Measurements from ENCODE around the gene KRTAP10-1.

KRTAP10-1 gene

DNA sequence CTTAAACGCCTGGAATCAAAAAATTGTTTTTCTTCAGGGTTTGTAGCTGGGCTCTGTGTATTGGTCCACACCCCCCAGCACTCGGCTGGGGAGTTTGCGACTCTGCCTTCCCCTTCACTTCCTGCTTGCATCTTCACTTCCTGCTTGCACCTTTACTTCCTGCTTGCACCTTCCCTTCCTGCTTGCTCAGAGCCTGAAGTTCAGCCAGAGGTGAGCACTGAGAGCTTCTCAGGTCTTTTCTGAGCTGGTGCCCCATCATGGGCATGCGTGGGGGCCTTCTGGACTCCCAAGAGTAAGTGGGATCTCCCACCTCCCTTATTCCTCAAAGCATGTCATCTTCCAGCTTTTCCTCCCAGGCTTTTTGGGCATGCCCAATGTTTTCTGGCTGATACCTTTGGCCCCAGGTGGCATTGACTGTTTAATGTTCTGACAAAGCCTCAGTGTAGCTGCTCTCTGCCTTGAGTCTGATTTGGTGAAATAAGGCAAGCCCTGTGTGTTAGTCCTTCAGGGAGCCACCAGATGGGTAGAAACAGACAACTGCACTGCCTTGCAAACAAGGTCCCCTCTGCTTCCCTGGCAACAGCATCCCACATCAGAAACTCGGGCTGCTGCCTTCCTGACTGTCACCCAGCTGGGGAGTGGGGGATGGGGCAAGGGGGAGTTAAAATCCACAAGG, 7.8 kb upstream of the KRTAP10-1 start:
- TF ChIP-seq, protein P1, sequence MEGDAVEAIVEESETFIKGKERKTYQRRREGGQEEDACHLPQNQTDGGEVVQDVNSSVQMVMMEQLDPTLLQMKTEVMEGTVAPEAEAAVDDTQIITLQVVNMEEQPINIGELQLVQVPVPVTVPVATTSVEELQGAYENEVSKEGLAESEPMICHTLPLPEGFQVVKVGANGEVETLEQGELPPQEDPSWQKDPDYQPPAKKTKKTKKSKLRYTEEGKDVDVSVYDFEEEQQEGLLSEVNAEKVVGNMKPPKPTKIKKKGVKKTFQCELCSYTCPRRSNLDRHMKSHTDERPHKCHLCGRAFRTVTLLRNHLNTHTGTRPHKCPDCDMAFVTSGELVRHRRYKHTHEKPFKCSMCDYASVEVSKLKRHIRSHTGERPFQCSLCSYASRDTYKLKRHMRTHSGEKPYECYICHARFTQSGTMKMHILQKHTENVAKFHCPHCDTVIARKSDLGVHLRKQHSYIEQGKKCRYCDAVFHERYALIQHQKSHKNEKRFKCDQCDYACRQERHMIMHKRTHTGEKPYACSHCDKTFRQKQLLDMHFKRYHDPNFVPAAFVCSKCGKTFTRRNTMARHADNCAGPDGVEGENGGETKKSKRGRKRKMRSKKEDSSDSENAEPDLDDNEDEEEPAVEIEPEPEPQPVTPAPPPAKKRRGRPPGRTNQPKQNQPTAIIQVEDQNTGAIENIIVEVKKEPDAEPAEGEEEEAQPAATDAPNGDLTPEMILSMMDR (IDR thresholded peaks at IDR 0.05; ENCODE audit: low read depth, low read length, missing control alignments) = no peak
- in situ Hi-C loops (cut with HindIII; ENCODE audit: low sequenced_read_pairs) = no loop called here
- DNase-seq (ENCODE audit: low read depth) = no peak
- no peak overlapping the region for H3K4me3 ChIP-seq (ENCODE audit: low read depth, low read length)

DNA sequence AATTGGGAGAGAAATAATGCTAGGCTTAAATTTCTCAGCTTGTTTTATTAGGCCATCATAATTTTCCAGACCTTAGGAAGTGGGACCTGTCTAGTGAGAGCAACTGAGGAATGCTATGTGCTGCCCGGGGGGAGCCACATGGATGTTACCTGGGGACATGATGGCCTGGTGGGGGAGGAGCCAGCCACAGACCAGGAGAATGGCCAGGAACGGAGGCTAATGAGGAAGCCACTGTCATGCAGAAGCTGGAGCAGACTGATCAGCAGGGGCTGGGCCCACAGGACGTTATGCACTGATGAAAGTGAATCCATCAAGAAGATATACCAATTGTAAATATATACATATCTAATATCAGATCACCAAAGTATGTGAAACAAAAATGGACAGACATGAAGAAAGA, 4.6 kb upstream of the KRTAP10-1 start:
- no peak overlapping the region for H3K4me3 ChIP-seq (ENCODE audit: low read depth, low read length)
- in situ Hi-C loops (cut with HindIII; ENCODE audit: low sequenced_read_pairs) = no loop called here
- no peak for DNase-seq (ENCODE audit: low read depth)
- TF ChIP-seq, protein P1 (IDR thresholded peaks at IDR 0.05; ENCODE audit: low read depth, low read length, missing control alignments) = no peak

DNA sequence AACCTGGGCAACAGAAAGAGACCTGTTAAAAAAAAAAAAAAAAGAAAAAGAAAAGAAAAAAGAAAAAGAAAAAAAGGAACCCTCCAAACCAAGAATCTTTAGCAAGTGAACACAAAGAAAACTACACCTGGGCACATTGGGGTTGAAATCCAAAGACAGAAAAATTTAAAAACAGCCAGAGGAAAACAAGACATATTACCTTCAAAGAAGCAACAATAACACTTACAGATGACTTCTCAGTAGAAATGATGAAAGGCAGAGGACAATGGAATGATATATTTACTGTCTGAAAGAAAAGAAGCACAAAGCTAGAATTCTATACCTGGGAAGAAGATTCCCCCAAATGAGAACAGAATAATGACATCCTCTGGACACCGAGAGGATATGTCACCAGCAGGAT, 2.7 kb upstream of the KRTAP10-1 start:
- TF ChIP-seq, protein P1 (IDR thresholded peaks at IDR 0.05; ENCODE audit: low read depth, low read length, missing control alignments) = no peak
- no peak overlapping the region for H3K4me3 ChIP-seq (ENCODE audit: low read depth, low read length)
- no peak for DNase-seq (ENCODE audit: low read depth)
- in situ Hi-C loops (cut with HindIII; ENCODE audit: low sequenced_read_pairs) = no loop called here

DNA sequence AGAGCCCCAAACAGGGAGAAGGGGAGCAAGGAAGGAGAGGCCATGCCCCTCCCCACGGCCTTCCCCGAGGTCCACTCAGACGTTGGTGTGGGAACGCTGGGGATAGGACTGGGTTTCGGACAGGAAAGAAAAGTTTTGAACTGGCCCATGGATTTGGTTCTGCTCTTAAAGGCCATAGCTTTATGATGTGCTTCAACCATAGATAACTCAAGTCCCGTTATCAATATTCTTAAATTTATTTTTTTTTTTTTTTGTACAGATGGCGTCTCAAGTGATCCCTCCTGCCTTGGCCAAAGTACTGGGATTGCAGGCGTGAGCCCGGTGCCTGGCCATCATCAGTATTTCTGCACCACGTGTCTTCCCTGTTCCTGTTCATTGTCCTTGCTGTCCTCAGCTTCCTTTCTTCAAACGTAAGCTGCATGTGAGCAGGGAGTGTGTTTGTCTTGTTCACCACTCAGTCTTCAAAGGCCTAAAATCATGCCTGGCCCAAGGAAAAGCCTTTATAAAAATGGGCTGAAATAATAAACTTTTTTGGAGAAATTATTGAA, 820 bp upstream of the KRTAP10-1 start:
- TF ChIP-seq, protein P1 (IDR thresholded peaks at IDR 0.05; ENCODE audit: low read depth, low read length, missing control alignments) = no peak
- H3K4me3 ChIP-seq (ENCODE audit: low read depth, low read length) = no peak overlapping the region
- DNase-seq (ENCODE audit: low read depth) = no peak
- in situ Hi-C loops (cut with HindIII; ENCODE audit: low sequenced_read_pairs) = no loop called here

DNA sequence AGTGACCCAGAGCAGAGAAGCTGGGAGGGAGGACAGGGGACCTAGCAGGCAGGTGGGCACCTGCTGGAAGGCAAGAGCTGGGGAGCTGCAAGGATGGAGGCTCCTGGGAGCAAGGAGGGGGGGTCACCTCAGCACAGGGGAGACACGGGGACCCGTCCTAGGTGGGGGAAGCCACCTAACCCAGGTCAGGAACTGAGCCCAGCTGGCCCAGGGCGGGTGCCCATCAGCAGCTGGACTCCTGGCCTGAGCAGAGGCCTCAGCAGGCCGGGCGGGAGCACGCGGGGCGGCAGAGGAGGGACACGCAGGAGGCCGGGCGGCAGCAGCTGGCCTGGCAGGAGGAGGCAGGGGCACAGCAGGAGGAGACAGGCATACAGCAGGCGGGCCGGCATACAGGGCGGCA, 949 bp downstream of the KRTAP10-1 start:
- in situ Hi-C loops (cut with HindIII; ENCODE audit: low sequenced_read_pairs) = no loop called here

DNA sequence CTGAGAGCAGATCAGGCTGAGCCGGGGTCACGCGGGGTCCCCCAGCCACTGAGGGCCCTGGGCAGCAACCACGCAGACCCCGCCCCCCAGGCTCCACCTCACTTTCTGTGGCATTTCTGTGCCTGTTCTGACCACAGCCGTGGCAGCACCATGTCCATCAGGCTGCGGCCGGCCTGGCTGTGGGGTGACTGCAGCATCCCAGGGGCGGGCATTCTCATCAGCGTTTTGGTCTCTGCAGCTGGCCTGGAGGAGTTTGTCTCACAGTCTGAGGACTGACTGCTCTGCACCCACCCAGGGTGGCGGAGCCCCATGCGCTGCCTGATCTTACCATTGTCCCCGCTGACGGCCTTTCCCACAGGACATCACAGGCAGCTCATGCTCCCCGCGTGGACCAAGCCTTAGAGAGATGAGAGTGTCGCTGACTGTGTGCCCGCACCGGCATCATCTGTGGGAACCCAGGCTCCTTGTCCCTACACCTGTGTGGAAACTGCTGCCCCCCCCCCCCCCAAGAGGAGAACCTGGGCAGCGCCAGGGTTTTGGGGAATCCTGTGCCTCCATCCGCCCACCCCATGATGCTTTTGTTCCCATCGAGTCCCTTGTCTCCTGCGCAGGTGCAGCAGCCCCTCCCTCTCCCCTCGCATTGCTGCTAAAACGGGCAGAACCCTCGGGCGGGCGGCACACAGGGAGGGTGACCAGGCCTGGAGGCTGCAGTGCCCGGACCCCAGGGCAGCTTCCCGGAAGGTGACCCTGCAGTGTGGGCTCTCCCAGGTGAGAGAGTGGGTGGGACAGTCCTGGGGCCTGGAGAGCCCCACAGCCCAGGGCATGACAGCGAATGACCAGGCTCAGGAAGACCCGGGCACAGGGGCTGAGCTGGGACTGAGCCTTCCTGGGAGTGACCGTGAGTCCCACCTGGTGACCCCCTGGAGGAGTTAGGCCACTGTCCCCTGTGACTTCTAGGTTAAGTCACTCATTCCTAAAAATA, 1.8 kb downstream of the KRTAP10-1 start:
- no peak for DNase-seq (ENCODE audit: low read depth)
- H3K4me3 ChIP-seq (ENCODE audit: low read depth, low read length) = no peak overlapping the region
- TF ChIP-seq, protein P1 (IDR thresholded peaks at IDR 0.05; ENCODE audit: low read depth, low read length, missing control alignments) = no peak
- in situ Hi-C loops (cut with HindIII; ENCODE audit: low sequenced_read_pairs) = no loop called here

More for the DNA sequence above, 949 bp downstream of the KRTAP10-1 start:
- no peak for DNase-seq (ENCODE audit: low read depth)
- TF ChIP-seq, protein P1 (IDR thresholded peaks at IDR 0.05; ENCODE audit: low read depth, low read length, missing control alignments) = no peak
- no peak overlapping the region for H3K4me3 ChIP-seq (ENCODE audit: low read depth, low read length)
